CD4-positive, alpha-beta T cell treated with Interleukin-15 for 4 hours (primary cell): ENCODE data around the gene GNAI3.

Source experiments
- DNase-seq: peaks from one replicate; pipeline ENCODE4 v3.0.0-alpha.2; 2020; ENCODE audit warnings: low spot score

Gene GNAI3

GRCh38 chr1:109624201-109625010, 76.0 kb downstream of the GNAI3 start:
- DNase-seq: no peak

GRCh38 chr1:109625176-109625575, 76.8 kb downstream of the GNAI3 start:
- DNase-seq: no peak

GRCh38 chr1:109625601-109626560, 77.5 kb downstream of the GNAI3 start:
- no peak for DNase-seq

- no peak for DNase-seq
Observed at GRCh38 chr1:109626682-109627408, 78.4 kb downstream of the GNAI3 start.

- no peak for DNase-seq
Observed at GRCh38 chr1:109627692-109628399, 79.4 kb downstream of the GNAI3 start.

GRCh38 chr1:109628540-109629321, 80.3 kb downstream of the GNAI3 start:
- no peak for DNase-seq

- no peak for DNase-seq
Observed at GRCh38 chr1:109629372-109630030, 81.1 kb downstream of the GNAI3 start.

- peak; percentile 19 for DNase-seq
Observed at GRCh38 chr1:109630081-109630897, 81.9 kb downstream of the GNAI3 start.

GRCh38 chr1:109630898-109631512, 82.6 kb downstream of the GNAI3 start:
- no peak for DNase-seq

GRCh38 chr1:109631513-109632505, 83.4 kb downstream of the GNAI3 start:
- DNase-seq: no peak

- DNase-seq: no peak
Observed at GRCh38 chr1:109632671-109633346, 84.4 kb downstream of the GNAI3 start.

GRCh38 chr1:109634292-109634691, 85.9 kb downstream of the GNAI3 start:
- no peak for DNase-seq

GRCh38 chr1:109634771-109635750, 86.6 kb downstream of the GNAI3 start:
- DNase-seq: no peak

GRCh38 chr1:109635862-109636200, 87.4 kb downstream of the GNAI3 start:
- no peak for DNase-seq

GRCh38 chr1:109636201-109636952, 88.0 kb downstream of the GNAI3 start:
- no peak for DNase-seq
